MM.1S (cell line): ENCODE data around the gene PRSS23.

Experiments
- DNase-seq: peaks from one replicate; pipeline ENCODE4 v3.0.0-alpha.2; 2015
- H2AFZ ChIP-seq: fragments of 300-600 bp; sonication (generic); 2 replicates; pipeline ENCODE4 v1.6.0; 2016; ENCODE audit warnings: antibody characterized with exemption, low read length
- H3F3A ChIP-seq: fragments of 300-600 bp; sonication (generic); 2 replicates; pipeline ENCODE4 v1.6.1; 2016; ENCODE audit warnings: mild to moderate bottlenecking, antibody characterized with exemption, low read length, moderate library complexity, mixed read lengths; ENCODE audit not compliant: insufficient read depth
- H3K27ac ChIP-seq: fragments of 300-600 bp; sonication (generic); 2 replicates; pipeline ENCODE4 v1.5.1; 2016; ENCODE audit warnings: mild to moderate bottlenecking, low read length
- H3K27me3 ChIP-seq: fragments of 300-600 bp; sonication (generic); replicated peaks from 2 replicates; pipeline ENCODE4 v1.6.0; 2016; ENCODE audit warnings: low read length; ENCODE audit not compliant: insufficient read depth
- H3K36me3 ChIP-seq: fragments of 300-600 bp; sonication (generic); replicated peaks from 2 replicates; pipeline ENCODE4 v1.6.1; 2016; ENCODE audit warnings: mild to moderate bottlenecking, low read length, mixed read lengths; ENCODE audit not compliant: insufficient read depth
- H3K4me1 ChIP-seq: fragments of 300-600 bp; sonication (generic); 2 replicates; pipeline ENCODE4 v1.6.1; 2016; ENCODE audit warnings: low read length, mixed read lengths
- H3K4me2 ChIP-seq: fragments of 300-600 bp; sonication (generic); 2 replicates; pipeline ENCODE4 v1.6.0; 2016; ENCODE audit warnings: low read depth, low read length
- H3K4me3 ChIP-seq: fragments of 300-600 bp; sonication (generic); 2 replicates; pipeline ENCODE4 v1.5.1; 2016; ENCODE audit warnings: low read length, mixed read lengths
- H3K79me2 ChIP-seq: fragments of 300-600 bp; sonication (generic); 2 replicates; pipeline ENCODE4 v1.6.1; 2016; ENCODE audit warnings: mixed run types, low read length, mixed read lengths
- H3K9ac ChIP-seq: fragments of 300-600 bp; sonication (generic); 2 replicates; pipeline ENCODE4 v1.6.1; 2016; ENCODE audit warnings: low read length, mixed read lengths
- H3K9me2 ChIP-seq: fragments of 300-600 bp; sonication (generic); replicated peaks from 2 replicates; pipeline ENCODE4 v1.6.1; 2016; ENCODE audit warnings: mild to moderate bottlenecking, low read length, mixed read lengths; ENCODE audit not compliant: insufficient read depth
- H3K9me3 ChIP-seq: fragments of 300-600 bp; sonication (generic); replicated peaks from 2 replicates; pipeline ENCODE4 v1.6.1; 2016; ENCODE audit warnings: mild to moderate bottlenecking, low read length, mixed read lengths; ENCODE audit not compliant: insufficient read depth
- H4K20me1 ChIP-seq: fragments of 300-600 bp; sonication (generic); 2 replicates; pipeline ENCODE4 v1.6.1; 2016; ENCODE audit warnings: mild to moderate bottlenecking, low read length, moderate library complexity, mixed read lengths; ENCODE audit not compliant: insufficient read depth
- EZH2 ChIP-seq: fragments of 300-600 bp; sonication (generic); optimal IDR thresholded peaks from 2 replicates; pipeline ENCODE3; 2017; ENCODE audit warnings: low read depth, mild to moderate bottlenecking, antibody characterized with exemption, low read length, mixed read lengths
- EZH2phosphoT487 ChIP-seq: fragments of 300-600 bp; sonication (generic); IDR thresholded peaks from 2 replicates; pipeline ENCODE4 v1.6.1; 2018; ENCODE audit warnings: antibody characterized with exemption, low read length
- TF ChIP-seq, protein P1 (sequence below): fragments of 300-600 bp; sonication (generic); IDR thresholded peaks from 2 replicates; pipeline ENCODE4 v1.5.1; 2016; ENCODE audit warnings: antibody characterized with exemption, low read length, mixed read lengths

The PRSS23 gene

DNA sequence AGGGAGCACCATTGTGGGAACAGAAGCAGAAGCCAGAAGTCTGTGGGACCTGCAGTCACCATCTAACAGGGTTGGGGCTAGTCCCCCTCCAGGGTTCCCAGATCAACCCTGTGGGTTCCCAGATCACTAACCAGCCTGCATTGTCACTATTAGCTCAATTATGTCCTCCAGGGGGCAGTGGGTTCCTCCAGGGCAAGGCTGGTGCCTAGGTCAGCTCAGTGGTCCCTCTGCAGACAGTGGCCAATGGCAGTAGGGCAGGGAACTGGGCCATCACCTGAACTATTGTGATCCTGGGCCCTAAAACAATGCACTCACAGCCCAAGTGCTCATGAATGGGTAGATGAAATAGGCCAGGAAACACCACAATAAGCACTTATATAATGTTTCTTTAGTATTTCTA is 18.8 kb upstream of the PRSS23 start:
- no peaks in the 10 kb centered on the region for H3K79me2 ChIP-seq
- H3K4me3 ChIP-seq: no peak overlapping the region
- no peak overlapping the region for H2AFZ ChIP-seq
- no peaks in the 10 kb centered on the region for H3K9me3 ChIP-seq
- H3K9ac ChIP-seq: no peak overlapping the region
- H3F3A ChIP-seq: no peaks in the 10 kb centered on the region
- no peak for TF ChIP-seq EZH2
- TF ChIP-seq EZH2phosphoT487: no peak
- TF ChIP-seq, protein P1, sequence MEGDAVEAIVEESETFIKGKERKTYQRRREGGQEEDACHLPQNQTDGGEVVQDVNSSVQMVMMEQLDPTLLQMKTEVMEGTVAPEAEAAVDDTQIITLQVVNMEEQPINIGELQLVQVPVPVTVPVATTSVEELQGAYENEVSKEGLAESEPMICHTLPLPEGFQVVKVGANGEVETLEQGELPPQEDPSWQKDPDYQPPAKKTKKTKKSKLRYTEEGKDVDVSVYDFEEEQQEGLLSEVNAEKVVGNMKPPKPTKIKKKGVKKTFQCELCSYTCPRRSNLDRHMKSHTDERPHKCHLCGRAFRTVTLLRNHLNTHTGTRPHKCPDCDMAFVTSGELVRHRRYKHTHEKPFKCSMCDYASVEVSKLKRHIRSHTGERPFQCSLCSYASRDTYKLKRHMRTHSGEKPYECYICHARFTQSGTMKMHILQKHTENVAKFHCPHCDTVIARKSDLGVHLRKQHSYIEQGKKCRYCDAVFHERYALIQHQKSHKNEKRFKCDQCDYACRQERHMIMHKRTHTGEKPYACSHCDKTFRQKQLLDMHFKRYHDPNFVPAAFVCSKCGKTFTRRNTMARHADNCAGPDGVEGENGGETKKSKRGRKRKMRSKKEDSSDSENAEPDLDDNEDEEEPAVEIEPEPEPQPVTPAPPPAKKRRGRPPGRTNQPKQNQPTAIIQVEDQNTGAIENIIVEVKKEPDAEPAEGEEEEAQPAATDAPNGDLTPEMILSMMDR: no peak
- DNase-seq: no peak
- no peaks in the 10 kb centered on the region for H3K4me1 ChIP-seq
- no peaks in the 10 kb centered on the region for H3K36me3 ChIP-seq
- no peaks in the 10 kb centered on the region for H3K27me3 ChIP-seq
- H3K4me2 ChIP-seq: no peak overlapping the region
- no peaks in the 10 kb centered on the region for H3K9me2 ChIP-seq
- H4K20me1 ChIP-seq: no peaks in the 10 kb centered on the region
- H3K27ac ChIP-seq: no peak overlapping the region

GRCh38 chr11:86782742-86783141 is 17.6 kb upstream of the PRSS23 start:
- TF ChIP-seq EZH2phosphoT487 (no peak), EZH2 (no peak)
- TF ChIP-seq, protein P1: no peak
- no peak overlapping the region for H3K9ac ChIP-seq
- H3K36me3 ChIP-seq: no peaks in the 10 kb centered on the region
- no peak overlapping the region for H3K4me3 ChIP-seq
- H3K4me1 ChIP-seq: no peaks in the 10 kb centered on the region
- H3F3A ChIP-seq: no peaks in the 10 kb centered on the region
- DNase-seq: no peak
- H4K20me1 ChIP-seq: no peaks in the 10 kb centered on the region
- no peaks in the 10 kb centered on the region for H3K9me2 ChIP-seq
- H3K27ac ChIP-seq: no peak overlapping the region
- H3K79me2 ChIP-seq: no peaks in the 10 kb centered on the region
- no peaks in the 10 kb centered on the region for H3K9me3 ChIP-seq
- H3K27me3 ChIP-seq: no peaks in the 10 kb centered on the region
- no peak overlapping the region for H2AFZ ChIP-seq
- H3K4me2 ChIP-seq: no peak overlapping the region

DNA sequence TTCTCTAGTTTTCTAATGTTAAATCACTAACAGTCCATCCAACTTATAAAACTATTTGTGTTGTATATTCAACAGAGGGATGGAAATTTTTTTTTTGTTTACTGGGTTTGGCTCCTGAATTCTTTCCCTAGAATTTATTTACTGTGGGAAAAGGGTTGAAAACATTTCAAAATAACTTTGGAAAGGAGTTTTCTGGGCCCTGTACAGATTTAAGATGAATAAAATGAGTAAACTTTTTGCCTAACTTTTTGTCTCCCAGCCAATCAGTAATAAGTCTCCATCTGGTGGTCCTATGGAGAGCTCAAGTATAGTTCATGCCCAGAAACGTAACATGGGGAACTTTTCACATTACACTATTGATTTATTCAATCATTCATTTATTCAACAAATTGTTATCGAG is 16.7 kb upstream of the PRSS23 start:
- Histone ChIP-seq H2AFZ (no peak overlapping the region), H3K4me3 (no peak overlapping the region), H3K4me2 (no peak overlapping the region)

More for the DNA sequence above, 16.7 kb upstream of the PRSS23 start:
- Histone ChIP-seq H3K36me3 (no peaks in the 10 kb centered on the region), H3K9me3 (no peaks in the 10 kb centered on the region), H3K27ac (no peak overlapping the region), H3K79me2 (no peaks in the 10 kb centered on the region), H3K27me3 (no peaks in the 10 kb centered on the region), H3F3A (no peaks in the 10 kb centered on the region), H4K20me1 (no peaks in the 10 kb centered on the region), H3K4me1 (no peaks in the 10 kb centered on the region), H3K9ac (no peak overlapping the region), H3K9me2 (no peaks in the 10 kb centered on the region)
- TF ChIP-seq EZH2phosphoT487 (no peak), EZH2 (no peak)
- TF ChIP-seq, protein P1: no peak
- no peak for DNase-seq
